ENCODE results near the gene ITGA5.

DNA sequence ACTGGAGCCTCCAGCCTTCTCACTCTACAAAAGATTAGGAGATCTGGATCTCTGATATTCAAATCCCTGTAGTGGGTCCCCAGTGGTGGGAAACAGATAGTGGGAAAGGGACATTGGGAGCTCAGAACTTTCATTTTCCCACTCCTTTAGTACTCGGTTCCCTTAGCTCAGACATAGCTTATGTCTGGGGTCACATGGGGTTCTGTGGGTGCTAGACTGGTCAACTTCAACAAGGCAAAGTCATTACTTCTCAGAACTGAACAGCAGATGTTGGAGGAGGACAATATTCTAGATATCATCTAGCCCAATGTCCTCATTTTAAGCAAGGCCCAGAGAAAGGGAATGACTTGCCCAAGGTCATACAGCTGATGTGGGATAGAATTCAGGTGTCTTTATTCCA, 19.5 kb upstream of the ITGA5 start:
- TF ChIP-seq CTCF (IDR thresholded peaks at IDR 0.05; ENCODE audit: insufficient read depth, low read length, poor library complexity, severe bottlenecking): no peak
- TF ChIP-seq EZH2phosphoT487 (conservative IDR thresholded peaks at IDR 0.05; ENCODE audit: low read length): no peak
